Liver (tissue), 9 donors: ENCODE data around the gene TMEM175. TPM values are rescaled to one million over a fixed set of nuclear protein-coding genes. Genes with fewer than 3 reads are reported as not detected.

Source experiments
- DNase-seq: peaks from one replicate; pipeline ENCODE4 v3.0.0-alpha.2; 2017; ENCODE audit warnings: low spot score
- H3K27ac ChIP-seq, 2 donors: one replicate each; pipeline ENCODE4 v1.7.0; 2013; ENCODE audit warnings: inconsistent platforms in 2 of 2, low read length in 2 of 2, control low read depth in 1 of 2, low read depth in 1 of 2, mild to moderate bottlenecking in 1 of 2
- H3K27me3 ChIP-seq, 4 donors: one replicate each; pipeline versions ENCODE4 v1.6.1 to v1.7.0; 2013; ENCODE audit warnings: low read length in 3 of 4, inconsistent platforms in 1 of 4, mild to moderate bottlenecking in 1 of 4, moderate library complexity in 1 of 4; ENCODE audit not compliant: control insufficient read depth in 4 of 4, insufficient read depth in 4 of 4
- H3K36me3 ChIP-seq, 4 donors: one replicate each; pipeline versions ENCODE4 v1.6.1 to v1.7.0; 2013; ENCODE audit warnings: low read length in 3 of 4, mild to moderate bottlenecking in 3 of 4, low read depth in 1 of 4, moderate library complexity in 1 of 4; ENCODE audit not compliant: control insufficient read depth in 4 of 4, insufficient read depth in 3 of 4
- H3K4me1 ChIP-seq, 4 donors: one replicate each; pipeline versions ENCODE4 v1.6.1 to v1.7.0; 2013; ENCODE audit warnings: low read length in 3 of 4, mild to moderate bottlenecking in 3 of 4, moderate library complexity in 1 of 4; ENCODE audit not compliant: control insufficient read depth in 4 of 4, insufficient read depth in 4 of 4
- H3K4me3 ChIP-seq, 3 donors: one replicate each; pipeline versions ENCODE4 v1.6.1 to v1.7.0; 2013; ENCODE audit warnings: low read length in 3 of 3, control low read depth in 1 of 3, low read depth in 1 of 3, mild to moderate bottlenecking in 1 of 3
- H3K9ac ChIP-seq, 2 donors: one replicate each; pipeline ENCODE4 v1.7.0; 2013; ENCODE audit warnings: low read length in 2 of 2, mild to moderate bottlenecking in 2 of 2, moderate library complexity in 2 of 2, control low read depth in 1 of 2, low read depth in 1 of 2
- H3K9me3 ChIP-seq, 4 donors: one replicate each; pipeline versions ENCODE4 v1.6.1 to v1.7.0; 2013; ENCODE audit warnings: low read length in 3 of 4; ENCODE audit not compliant: control insufficient read depth in 4 of 4
- ATF3 ChIP-seq: IDR thresholded peaks from 2 replicates; pipeline ENCODE4 v1.6.1; 2016; ENCODE audit warnings: antibody characterized with exemption
- CTCF ChIP-seq: fragments of 150-350 bp; IDR thresholded peaks from 2 replicates; pipeline ENCODE4 v1.5.1; 2017; ENCODE audit warnings: improper control_type of control experiment, low read depth, low read length; ENCODE audit not compliant: missing input control
- EGR1 ChIP-seq, 2 donors: IDR thresholded peaks; 2 replicates each; pipeline ENCODE4 v1.6.1; 2016 to 2018; ENCODE audit warnings: antibody characterized with exemption in 2 of 2, low read depth in 2 of 2
- FOXA1 ChIP-seq: IDR thresholded peaks from 2 replicates; pipeline ENCODE4 v1.6.1; 2016; ENCODE audit warnings: antibody characterized with exemption
- FOXA2 ChIP-seq: IDR thresholded peaks from 2 replicates; pipeline ENCODE4 v1.6.1; 2016; ENCODE audit warnings: antibody characterized with exemption
- GABPA ChIP-seq, 2 donors: IDR thresholded peaks in 1 of 2; conservative IDR thresholded peaks in 1 of 2; 2 replicates each; pipeline ENCODE4 v1.6.1; 2016; ENCODE audit warnings: antibody characterized with exemption in 2 of 2, mild to moderate bottlenecking in 1 of 2, moderate library complexity in 1 of 2
- HNF4G ChIP-seq: IDR thresholded peaks from 2 replicates; pipeline ENCODE4 v1.6.1; 2016; ENCODE audit warnings: antibody characterized with exemption
- JUND ChIP-seq, 2 donors: IDR thresholded peaks; 2 replicates each; pipeline ENCODE4 v1.6.1; 2016; ENCODE audit warnings: antibody characterized with exemption in 2 of 2
- MAX ChIP-seq: IDR thresholded peaks from 2 replicates; pipeline ENCODE4 v1.6.1; 2016; ENCODE audit warnings: antibody characterized with exemption
- NR2F2 ChIP-seq: IDR thresholded peaks from 2 replicates; pipeline ENCODE4 v1.6.1; 2016; ENCODE audit warnings: antibody characterized with exemption
- RAD21 ChIP-seq, 2 donors: IDR thresholded peaks; 2 replicates each; pipeline ENCODE4 v1.6.1; 2016; ENCODE audit warnings: antibody characterized with exemption in 2 of 2, mild to moderate bottlenecking in 2 of 2
- REST ChIP-seq: IDR thresholded peaks from 2 replicates; pipeline ENCODE4 v1.6.1; 2016; ENCODE audit warnings: antibody characterized with exemption, mild to moderate bottlenecking
- RXRA ChIP-seq, 2 donors: IDR thresholded peaks; 2 replicates each; pipeline ENCODE4 v1.6.1; 2017 to 2018; ENCODE audit warnings: antibody characterized with exemption in 2 of 2, mild to moderate bottlenecking in 1 of 2
- SP1 ChIP-seq: IDR thresholded peaks from 2 replicates; pipeline ENCODE4 v1.6.1; 2018; ENCODE audit warnings: antibody characterized with exemption, mild to moderate bottlenecking
- TAF1 ChIP-seq: conservative IDR thresholded peaks from 2 replicates; pipeline ENCODE4 v1.6.1; 2016; ENCODE audit warnings: antibody characterized with exemption, mild to moderate bottlenecking
- YY1 ChIP-seq: IDR thresholded peaks from 2 replicates; pipeline ENCODE4 v1.6.1; 2016; ENCODE audit warnings: antibody characterized with exemption, mild to moderate bottlenecking
- WGBS: extraction: QIAGEN DNeasy Blood & Tissue Kit; methylation state at CpG from one replicate; pipeline ENCODE4 v1.1.7; 2013; 5-methylcytosine and 5-hydroxymethylcytosine counted together
- polyA plus RNA-seq, 2 donors: library from polyadenylated mRNA; stranded (reverse) in 1 of 2; unstranded in 1 of 2; fragments of 200-250 nt in 1 of 2; fragments of >200 nt in 1 of 2; fragmentation: Nextera tagmentation in 1 of 2; extraction: Ambion mirVana in 1 of 2; gene quantifications; one replicate each; pipeline versions ENCODE4 v1.2.1 to v1.2.3, GENCODE V29; 2013 to 2015
- total RNA-seq, 2 donors: library from RNA; depleted of rRNA; stranded (reverse); fragments of >200 nt; gene quantifications; one replicate each; pipeline ENCODE4 v1.2.3, GENCODE V29; 2014
- donor health status: healthy.
- donor health status: healthy.
- donor health status: healthy.
- donor health status: healthy.
- donor health status: healthy.

The TMEM175 gene
- total and polyA plus RNA-seq, 4 donors = 18.6 to 26.3 (median 25.5) TPM

GRCh38 chr4:959338-960139 lies 27.3 kb downstream of the TMEM175 start:
- H3K27me3 ChIP-seq = no peaks in the 10 kb centered on the region
- no peak overlapping the region for H3K27ac ChIP-seq
- DNase-seq = no peak
- no peaks in the 10 kb centered on the region for H3K9me3 ChIP-seq
- H3K36me3 ChIP-seq = peaks cover 2 to 24% (median 2%) of the 10 kb centered on the region in 4 donors
- 91% methylated on average over 24 of the region's 24 CpGs for WGBS
- H3K9ac ChIP-seq = no peak overlapping the region
- H3K4me3 ChIP-seq = no peak overlapping the region
- H3K4me1 ChIP-seq = no peaks in the 10 kb centered on the region
- TF ChIP-seq FOXA2 (no peak), ATF3 (no peak), RXRA (IDR thresholded peaks at IDR 0.05) (no peak), HNF4G (no peak), FOXA1 (no peak), CTCF (no peak), YY1 (no peak), REST (no peak), SP1 (no peak), GABPA (IDR thresholded peaks at IDR 0.05 in 1 of 2, conservative IDR thresholded peaks at IDR 0.05 in 1 of 2) (no peak), RAD21 (IDR thresholded peaks at IDR 0.05) (no peak)

- Histone ChIP-seq H3K9me3 (no peaks in the 10 kb centered on the region), H3K27me3 (no peaks in the 10 kb centered on the region), H3K27ac (no peak overlapping the region), H3K9ac (no peak overlapping the region), H3K36me3 (peaks cover 0 to 21% (median 2%) of the 10 kb centered on the region in 4 donors), H3K4me1 (no peaks in the 10 kb centered on the region), H3K4me3 (no peak overlapping the region)
- 94% methylated on average over 16 of the region's 16 CpGs for WGBS
- DNase-seq = no peak
- TF ChIP-seq YY1 (no peak), RAD21 (IDR thresholded peaks at IDR 0.05) (no peak), NR2F2 (no peak), REST (no peak), JUND (IDR thresholded peaks at IDR 0.05) (no peak), GABPA (IDR thresholded peaks at IDR 0.05 in 1 of 2, conservative IDR thresholded peaks at IDR 0.05 in 1 of 2) (no peak), CTCF (no peak), HNF4G (no peak), TAF1 (no peak), FOXA1 (no peak), ATF3 (no peak), SP1 (no peak), MAX (no peak), EGR1 (IDR thresholded peaks at IDR 0.05; ENCODE audit: low read depth in 2 of 2) (no peak), RXRA (IDR thresholded peaks at IDR 0.05) (no peak)
Measured at GRCh38 chr4:960140-960635, 27.9 kb downstream of the TMEM175 start.
